K562 (cell line): ENCODE results near the gene PEDS1. TPM values are rescaled to one million over a fixed set of nuclear protein-coding genes. Genes with fewer than 3 reads are reported as not detected.

ENCODE experiments used
- ATAC-seq: fragments of 200-7000 bp; cut with Tn5 transposase; 3 replicates; pipeline ENCODE4 v1.9.1; 2020; ENCODE audit warnings: moderate library complexity
- BruUV-seq: library from RNA; stranded (reverse); fragments of 400-500 nt; replicated peaks from 2 replicates; lab custom pipeline; 2021; lab: Mats Ljungman, UMichigan
- CTCF ChIA-PET: fragments of 300-600 bp; formaldehyde crosslinking; extraction: SDS; loops from one replicate; lab custom pipeline; 2021; ENCODE audit warnings: low intra/inter-chr PET ratio; lab: Yijun Ruan, JAX
- POLR2A ChIA-PET: fragments of 300-600, 350-650 bp; sonication (Branson Sonifier 250); formaldehyde crosslinking; extraction: SDS; loops from one replicate; lab custom pipeline; 2021; ENCODE audit warnings: antibody characterized with exemption, inconsistent platforms; lab: Yijun Ruan, JAX
- DNase-seq, 4 experiments: peaks; one replicate each; pipeline versions ENCODE4 v3.0.0 to v3.0.0-alpha.2; 2011 to 2018; ENCODE audit warnings: low spot score in 3 of 4, mixed read lengths in 3 of 4; ENCODE audit errors: extremely low read depth in 1 of 4
- FAIRE-seq: peaks from 2 replicates; lab custom pipeline; 2011; peaks lifted over from hg19 to GRCh38; lab: Jason Lieb, UNC
- H2AFZ ChIP-seq: 2 replicates; pipeline ENCODE4 v1.6.0; 2011; ENCODE audit warnings: low read depth, low read length, control low read depth, inconsistent platforms
- H3K27ac ChIP-seq: fragments of 200-600 bp; 3 replicates; pipeline ENCODE4 v1.8.0; 2011; ENCODE audit warnings: low read depth, mild to moderate bottlenecking, control low read depth, inconsistent platforms, low read length, moderate library complexity, mixed read lengths; ENCODE audit errors: extremely low read depth
- H3K27me3 ChIP-seq, 2 experiments: fragments of 300-600 bp in 1 of 2; 2 replicates in 1 of 2; 3 replicates in 1 of 2; pipeline versions ENCODE4 v1.6.0 to v1.8.0; 2011; ENCODE audit warnings: inconsistent platforms in 2 of 2, low read length in 2 of 2, mild to moderate bottlenecking in 1 of 2, mixed read lengths in 1 of 2, moderate library complexity in 1 of 2; ENCODE audit not compliant: control insufficient read depth in 2 of 2, insufficient read depth in 2 of 2
- H3K36me3 ChIP-seq: fragments of 300-600 bp; 3 replicates; pipeline ENCODE4 v1.8.0; 2011; ENCODE audit warnings: mild to moderate bottlenecking, low read length, inconsistent platforms; ENCODE audit not compliant: control insufficient read depth, insufficient read depth
- H3K4me1 ChIP-seq, 2 experiments: fragments of 200-600 bp in 1 of 2; replicated peaks in 1 of 2; 2 replicates in 1 of 2; 3 replicates in 1 of 2; pipeline versions ENCODE4 v1.5.1 to v1.8.0; 2011; ENCODE audit warnings: inconsistent platforms in 2 of 2, low read length in 2 of 2, mild to moderate bottlenecking in 1 of 2, mixed read lengths in 1 of 2, moderate library complexity in 1 of 2; ENCODE audit not compliant: control insufficient read depth in 2 of 2, insufficient read depth in 2 of 2
- H3K4me2 ChIP-seq: 2 replicates; pipeline ENCODE4 v1.6.1; 2011; ENCODE audit warnings: low read length, control low read depth, inconsistent platforms, mixed read lengths; ENCODE audit not compliant: insufficient read depth
- H3K4me3 ChIP-seq: fragments of 200-600 bp; sonication (generic), shearing (Covaris generic); 2 replicates; pipeline ENCODE4 v1.5.1; 2016; ENCODE audit warnings: control low read depth, inconsistent platforms
- H3K79me2 ChIP-seq: fragments of 200-600 bp; 3 replicates; pipeline ENCODE4 v1.8.0; 2011; ENCODE audit warnings: low read length, inconsistent platforms; ENCODE audit not compliant: control insufficient read depth, insufficient read depth
- H3K9ac ChIP-seq, 2 experiments: 2 replicates each; pipeline versions ENCODE4 v1.6.0 to v1.6.1; 2011; ENCODE audit warnings: low read depth in 2 of 2, low read length in 2 of 2, control low read depth in 1 of 2, inconsistent platforms in 1 of 2, mild to moderate bottlenecking in 1 of 2, mixed read lengths in 1 of 2; ENCODE audit not compliant: insufficient read depth in 1 of 2
- H3K9me1 ChIP-seq: one replicate; pipeline ENCODE4 v1.6.0; 2011; ENCODE audit warnings: inconsistent platforms, mild to moderate bottlenecking, low read length, moderate library complexity; ENCODE audit not compliant: control insufficient read depth, insufficient read depth
- H3K9me3 ChIP-seq: replicated peaks from 2 replicates; pipeline ENCODE4 v1.5.1; 2011; ENCODE audit warnings: low read depth, low read length, inconsistent platforms; ENCODE audit not compliant: control insufficient read depth, insufficient read depth
- H4K20me1 ChIP-seq: replicated peaks from 2 replicates; pipeline ENCODE4 v1.6.1; 2011; ENCODE audit warnings: low read length, inconsistent platforms, mixed read lengths; ENCODE audit not compliant: control insufficient read depth, insufficient read depth
- CGGBP1 ChIP-seq: fragments of 250-450 bp; sonication (Bioruptor Pico); IDR thresholded peaks from 2 replicates; pipeline ENCODE4 v1.9.0; 2021; ENCODE audit warnings: mild to moderate bottlenecking
- KAT2B ChIP-seq: IDR thresholded peaks from one replicate; pipeline ENCODE4 v1.6.1; 2012; ENCODE audit warnings: low read depth, mild to moderate bottlenecking, control low read depth, inconsistent platforms, low read length, moderate library complexity
- KDM4B ChIP-seq, 2 experiments: fragments of 450-650 bp in 1 of 2; sonication (generic) in 1 of 2; IDR thresholded peaks; 2 replicates each; pipeline ENCODE4 v1.6.1; 2016 to 2017; ENCODE audit warnings: borderline replicate concordance in 2 of 2, antibody characterized with exemption in 1 of 2, low read depth in 1 of 2, mild to moderate bottlenecking in 1 of 2
- LARP7 ChIP-seq: fragments of 450-650 bp; IDR thresholded peaks from 2 replicates; pipeline ENCODE4 v1.6.1; 2016
- SOX6 ChIP-seq: fragments of 450-650 bp; IDR thresholded peaks from 2 replicates; pipeline ENCODE4 v1.6.1; 2014; ENCODE audit warnings: mild to moderate bottlenecking
- TFE3 ChIP-seq: fragments of 450-650 bp; formaldehyde crosslinking; IDR thresholded peaks from 2 replicates; pipeline ENCODE4 v1.4.0; 2020; ENCODE audit warnings: mild to moderate bottlenecking, mixed read lengths
- ZBTB43 ChIP-seq: sonication (generic); formaldehyde crosslinking; IDR thresholded peaks from 2 replicates; pipeline ENCODE4 v1.8.0; 2023; ENCODE audit warnings: mild to moderate bottlenecking, missing genetic modification reagents
- ZC3H8 ChIP-seq: fragments of 450-650 bp; IDR thresholded peaks from 2 replicates; pipeline ENCODE4 v1.6.1; 2017
- ZNF140 ChIP-seq: fragments of 250-450 bp; sonication (Bioruptor Pico); IDR thresholded peaks from 2 replicates; pipeline ENCODE4 v1.8.0; 2021; ENCODE audit warnings: moderate library complexity, mild to moderate bottlenecking, inconsistent platforms
- ZNF165 ChIP-seq: fragments of 250-450 bp; sonication (Bioruptor Pico); IDR thresholded peaks from 2 replicates; pipeline ENCODE4 v1.4.0; 2020; ENCODE audit warnings: borderline replicate concordance
- ZNF445 ChIP-seq: fragments of 250-450 bp; sonication (Bioruptor Pico); IDR thresholded peaks from 2 replicates; pipeline ENCODE4 v1.4.0; 2020; ENCODE audit warnings: low read depth, mild to moderate bottlenecking, moderate library complexity
- ZNF609 ChIP-seq: sonication (generic); formaldehyde crosslinking; IDR thresholded peaks from 2 replicates; pipeline ENCODE4 v1.8.1; 2023; ENCODE audit warnings: missing genetic modification reagents, mild to moderate bottlenecking, borderline replicate concordance
- WGBS: fragments of 100-300 bp; shearing (Covaris generic); methylation state at CpG from one replicate; pipeline ENCODE4 v1.1.6; 2016; ENCODE audit warnings: low coverage, mixed read lengths; ENCODE audit not compliant: insufficient coverage; ENCODE audit errors: missing lambda C conversion rate; 5-methylcytosine and 5-hydroxymethylcytosine counted together
- in situ Hi-C: fragments of 300-500 bp; cut with MboI; formaldehyde crosslinking; loops from 4 replicates; pipeline ENCODE4 v1.15.0; 2018; ENCODE audit warnings: inconsistent platforms, mixed read lengths
- intact Hi-C: fragments of 100-400 bp; cut with micrococcal nuclease; formaldehyde crosslinking; loops from 2 replicates; pipeline ENCODE4 v1.14.2; 2022
- polyA plus RNA-seq, 8 experiments: library from polyadenylated mRNA; depleted of rRNA in 4 of 8; stranded (reverse) in 5 of 8; unstranded in 3 of 8; fragments of >200 nt; fragmentation: Nextera tagmentation in 2 of 8; fragmentation: Illumina TruSeq in 1 of 8; extraction: Ambion mirVana in 2 of 8; extraction: Trizol in 1 of 8; gene quantifications; 2 replicates each; pipeline versions ENCODE4 v1.2.1 to v1.2.3, GENCODE V29; 2011 to 2014; ENCODE audit warnings: inconsistent platforms in 1 of 8, missing spikeins in 1 of 8
- total RNA-seq, 7 experiments: library from RNA; depleted of rRNA in 6 of 7; stranded (reverse); fragments of >200 nt in 6 of 7; fragmentation: Illumina TruSeq in 2 of 7; extraction: Trizol in 2 of 7; gene quantifications; 2 replicates each; pipeline versions ENCODE4 v1.2.1 to v1.2.3, GENCODE V29; 2011 to 2021; ENCODE audit warnings: low replicate concordance in 1 of 7

PEDS1 gene
- total and polyA plus RNA-seq, 9 of the 15 experiments (the other 6 are each of a cell fraction or from before 2014, with no cell fraction given), result 2.9 to 38.5 (median 24.2) TPM

- TF ChIP-seq TFE3, result no peak
These were observed 41.5 kb upstream of the PEDS1 start (continued) for GRCh38 chr20:50194831-50195523.

GRCh38 chr20:50194422-50194830 is 40.9 kb upstream of the PEDS1 start:
- Histone ChIP-seq H3K9ac (peak overlapping the region; percentile 95 to 96), H2AFZ (no peak overlapping the region), H3K4me3 (0 out of 2 replicates have a peak overlapping the region, but pooled peaks have one; percentile 95), H3K9me3 (no peaks in the 10 kb centered on the region; the same call in 1 of the 2 replicates), H3K27me3 (no peaks in the 10 kb centered on the region), H3K27ac (peak overlapping the region; percentile 54; the same call in 1 of the 3 replicates), H3K9me1 (peaks cover 12% of the 10 kb centered on the region), H4K20me1 (peaks cover 16% of the 10 kb centered on the region; the same call in 1 of the 2 replicates), H3K4me2 (peak overlapping the region; percentile 96), H3K36me3 (peaks cover 18% of the 10 kb centered on the region), H3K79me2 (peaks cover 41% of the 10 kb centered on the region), H3K4me1 (peaks cover 42 to 77% of the 10 kb centered on the region in 2 experiments)
- DNase-seq, result no peak
- in situ Hi-C loops (no loop called here), intact Hi-C loops (loop anchor here (5.0 kb wide), 1 partner anchor 98 kb away; no protein-coding TSS in a partner anchor)
- WGBS, result 78% methylated on average over 6 of the region's 7 CpGs
- FAIRE-seq, result no peak
- no TSS peak for BruUV-seq
- POLR2A ChIA-PET, result interaction anchor here (0.6 to 2.4 kb wide), 14 partner anchors 8 to 764 kb away, joined by 3 to 17 read pairs (median 4); partner anchors contain the start of gene DPM1
- ATAC-seq, result no peak
- CTCF ChIA-PET, result no interaction called here
- no peak for TF ChIP-seq ZC3H8
- no peak for TF ChIP-seq ZNF140 (CRISPR knock-in tag)
- no peak for TF ChIP-seq ZBTB43 (CRISPR knock-in tag)
- no peak for TF ChIP-seq KAT2B
- no peak for TF ChIP-seq CGGBP1 (CRISPR knock-in tag)
- TF ChIP-seq KDM4B (IDR thresholded peaks at IDR 0.05; ENCODE audit: borderline replicate concordance in 2 of 2, low read depth in 1 of 2), result no peak
- no peak for TF ChIP-seq LARP7
- TF ChIP-seq ZNF165 (CRISPR knock-in tag), result no peak
- no peak for TF ChIP-seq SOX6
- no peak for TF ChIP-seq ZNF445 (CRISPR knock-in tag)
- TF ChIP-seq ZNF609, result 0 out of 2 replicates have a peak, but pooled peaks have one; percentile 79
